ENCODE measurements around the gene OMA1. TPM values are rescaled to one million over a fixed set of nuclear protein-coding genes. Genes with fewer than 3 reads are reported as not detected.
A peak's percentile ranks its signal among the peaks of the same experiment; 100 is the strongest.

Gene OMA1
- polyA plus RNA-seq, 3 donors, result 11.2 to 24.5 (median 15.3) TPM

DNA sequence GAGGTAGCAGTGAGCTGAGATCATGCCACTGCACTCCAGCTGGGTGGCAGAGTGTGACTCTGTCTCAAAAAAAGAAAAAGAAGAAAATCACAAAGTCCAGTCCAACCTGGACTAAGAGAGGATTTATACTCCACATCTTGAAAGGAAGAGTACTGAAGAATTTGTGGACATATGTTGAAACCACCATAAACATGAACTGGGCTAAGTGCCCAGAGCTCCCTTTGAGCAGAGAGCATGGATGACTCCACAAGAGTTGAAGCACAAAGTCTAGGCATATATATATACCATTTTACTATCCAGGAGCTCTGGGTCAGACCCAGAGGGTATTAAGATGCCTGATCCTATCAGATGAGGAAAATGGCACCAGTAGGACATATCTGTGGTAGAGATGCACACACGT lies 86.6 kb downstream of the OMA1 start:
- WGBS (ENCODE audit: insufficient coverage), result no CpG with 5 or more reads among the region's 1 CpG

GRCh38 chr1:58457023-58457635 lies 89.4 kb downstream of the OMA1 start:
- peak overlapping the region in 1 of 7 donors; percentile 42 for H3K27ac Mint-ChIP-seq
- no peak overlapping the region for H3K27ac ChIP-seq (ENCODE audit: low read depth in 1 of 2, low read length in 2 of 2)
- H3K4me3 Mint-ChIP-seq, result no peak overlapping the region
- H4K20me1 ChIP-seq (ENCODE audit: insufficient read depth, low read length), result no peaks in the 10 kb centered on the region
- 100% methylated on average over 2 of the region's 11 CpGs for WGBS (ENCODE audit: insufficient coverage)
- no peaks in the 10 kb centered on the region for H3K27me3 ChIP-seq (ENCODE audit: control insufficient read depth in 2 of 2, insufficient read depth in 2 of 2, low read length in 2 of 2)
- no peak overlapping the region for H3K4me3 ChIP-seq (replicated peaks in 1 of 3; ENCODE audit: low read depth in 2 of 3, low read length in 3 of 3)
- H3K9ac ChIP-seq (ENCODE audit: insufficient read depth, low read length, poor library complexity, severe bottlenecking), result no peak overlapping the region
- H3K36me3 Mint-ChIP-seq, result no peaks in the 10 kb centered on the region
- H2AFZ ChIP-seq (ENCODE audit: insufficient read depth, low read depth, low read length, poor library complexity, severe bottlenecking), result no peak overlapping the region
- H3K79me2 ChIP-seq (ENCODE audit: insufficient read depth, low read length), result no peaks in the 10 kb centered on the region
- TF ChIP-seq, protein P1, sequence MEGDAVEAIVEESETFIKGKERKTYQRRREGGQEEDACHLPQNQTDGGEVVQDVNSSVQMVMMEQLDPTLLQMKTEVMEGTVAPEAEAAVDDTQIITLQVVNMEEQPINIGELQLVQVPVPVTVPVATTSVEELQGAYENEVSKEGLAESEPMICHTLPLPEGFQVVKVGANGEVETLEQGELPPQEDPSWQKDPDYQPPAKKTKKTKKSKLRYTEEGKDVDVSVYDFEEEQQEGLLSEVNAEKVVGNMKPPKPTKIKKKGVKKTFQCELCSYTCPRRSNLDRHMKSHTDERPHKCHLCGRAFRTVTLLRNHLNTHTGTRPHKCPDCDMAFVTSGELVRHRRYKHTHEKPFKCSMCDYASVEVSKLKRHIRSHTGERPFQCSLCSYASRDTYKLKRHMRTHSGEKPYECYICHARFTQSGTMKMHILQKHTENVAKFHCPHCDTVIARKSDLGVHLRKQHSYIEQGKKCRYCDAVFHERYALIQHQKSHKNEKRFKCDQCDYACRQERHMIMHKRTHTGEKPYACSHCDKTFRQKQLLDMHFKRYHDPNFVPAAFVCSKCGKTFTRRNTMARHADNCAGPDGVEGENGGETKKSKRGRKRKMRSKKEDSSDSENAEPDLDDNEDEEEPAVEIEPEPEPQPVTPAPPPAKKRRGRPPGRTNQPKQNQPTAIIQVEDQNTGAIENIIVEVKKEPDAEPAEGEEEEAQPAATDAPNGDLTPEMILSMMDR (IDR thresholded peaks at IDR 0.05), result no peak
- intact Hi-C loops (cut with micrococcal nuclease), result no loop called here
- no peaks in the 10 kb centered on the region for H3K36me3 ChIP-seq (replicated peaks in 1 of 2; ENCODE audit: control insufficient read depth in 1 of 2, insufficient read depth in 2 of 2, low read length in 2 of 2)
- peaks cover 0 to 3% of the 10 kb centered on the region in 2 donors for H3K9me3 ChIP-seq (replicated peaks in 1 of 2; ENCODE audit: control insufficient read depth in 1 of 2, insufficient read depth in 1 of 2, low read length in 2 of 2)
- no peaks in the 10 kb centered on the region for H3K4me1 Mint-ChIP-seq
- no peak for DNase-seq
- H3K9me3 Mint-ChIP-seq, result peaks cover 0 to 5% (median 2%) of the 10 kb centered on the region in 7 donors
- H3K4me2 ChIP-seq (replicated peaks; ENCODE audit: extremely low read depth, low read length, poor library complexity, severe bottlenecking), result no peak overlapping the region
- H3K27me3 Mint-ChIP-seq (ENCODE audit: low read depth in 3 of 3), result peaks cover 0 to 2% (median 0%) of the 10 kb centered on the region in 3 donors
- no peaks in the 10 kb centered on the region for H3K4me1 ChIP-seq (ENCODE audit: control insufficient read depth in 1 of 2, insufficient read depth in 2 of 2, low read length in 2 of 2)

More for the DNA sequence above, 86.6 kb downstream of the OMA1 start:
- peaks cover 0 to 3% of the 10 kb centered on the region in 2 donors for H3K9me3 ChIP-seq (replicated peaks in 1 of 2; ENCODE audit: control insufficient read depth in 1 of 2, insufficient read depth in 1 of 2, low read length in 2 of 2)
- H3K9me3 Mint-ChIP-seq, result peaks cover 0 to 5% (median 2%) of the 10 kb centered on the region in 7 donors
- H3K36me3 ChIP-seq (replicated peaks in 1 of 2; ENCODE audit: control insufficient read depth in 1 of 2, insufficient read depth in 2 of 2, low read length in 2 of 2), result no peaks in the 10 kb centered on the region
- no peak overlapping the region for H3K27ac ChIP-seq (ENCODE audit: low read depth in 1 of 2, low read length in 2 of 2)
- H3K4me1 Mint-ChIP-seq, result no peaks in the 10 kb centered on the region
- H3K4me3 ChIP-seq (replicated peaks in 1 of 3; ENCODE audit: low read depth in 2 of 3, low read length in 3 of 3), result no peak overlapping the region
- no peak for DNase-seq
- H3K36me3 Mint-ChIP-seq, result no peaks in the 10 kb centered on the region
- H3K79me2 ChIP-seq (ENCODE audit: insufficient read depth, low read length), result no peaks in the 10 kb centered on the region
- no peaks in the 10 kb centered on the region for H3K4me1 ChIP-seq (ENCODE audit: control insufficient read depth in 1 of 2, insufficient read depth in 2 of 2, low read length in 2 of 2)
- no peaks in the 10 kb centered on the region for H4K20me1 ChIP-seq (ENCODE audit: insufficient read depth, low read length)
- no peak overlapping the region for H3K4me3 Mint-ChIP-seq
- H3K9ac ChIP-seq (ENCODE audit: insufficient read depth, low read length, poor library complexity, severe bottlenecking), result no peak overlapping the region
- TF ChIP-seq, protein P1 (IDR thresholded peaks at IDR 0.05), result no peak
- no peak overlapping the region for H3K4me2 ChIP-seq (replicated peaks; ENCODE audit: extremely low read depth, low read length, poor library complexity, severe bottlenecking)
- no peaks in the 10 kb centered on the region for H3K27me3 ChIP-seq (ENCODE audit: control insufficient read depth in 2 of 2, insufficient read depth in 2 of 2, low read length in 2 of 2)
- H3K27me3 Mint-ChIP-seq (ENCODE audit: low read depth in 3 of 3), result peaks cover 0 to 2% (median 0%) of the 10 kb centered on the region in 3 donors
- no peak overlapping the region for H2AFZ ChIP-seq (ENCODE audit: insufficient read depth, low read depth, low read length, poor library complexity, severe bottlenecking)
- intact Hi-C loops (cut with micrococcal nuclease), result no loop called here
- no peak overlapping the region for H3K27ac Mint-ChIP-seq
